Activated CD8-positive, alpha-beta memory T cell treated with anti-CD3 and anti-CD28 coated beads, Interleukin-2, amount 50 U/mL, for 4 hours (primary cell): ENCODE measurements around the gene RBM20.
A peak's percentile ranks its signal among the peaks of the same experiment; 100 is the strongest.
"Not testable (repeated sequence)": the region's sequence is repeated elsewhere in the genome, so short reads cannot be mapped to it uniquely, and the experiment has no call there.

Experiments
- DNase-seq: peaks from one replicate; pipeline ENCODE4 v3.0.0-alpha.2; 2020

RBM20 gene

GRCh38 chr10:110861476-110861875, 217.3 kb downstream of the RBM20 start:
- DNase-seq, result no peak

GRCh38 chr10:110861930-110862649, 218.0 kb downstream of the RBM20 start:
- DNase-seq, result no peak

- no peak for DNase-seq
These were observed 218.8 kb downstream of the RBM20 start for GRCh38 chr10:110862961-110863360.

- no peak for DNase-seq
These were observed 219.2 kb downstream of the RBM20 start for GRCh38 chr10:110863361-110863760.

- DNase-seq, result no peak
These were observed 219.8 kb downstream of the RBM20 start for GRCh38 chr10:110863956-110864355.

- no peak for DNase-seq
These were observed 220.6 kb downstream of the RBM20 start for GRCh38 chr10:110864662-110865140.

GRCh38 chr10:110865186-110865808, 221.2 kb downstream of the RBM20 start:
- no peak for DNase-seq

- DNase-seq, result no peak
These were observed 221.8 kb downstream of the RBM20 start for GRCh38 chr10:110865809-110866482.

- not testable (repeated sequence) for DNase-seq
These were observed 223.1 kb downstream of the RBM20 start for GRCh38 chr10:110867011-110867806.

- no peak for DNase-seq
These were observed 223.8 kb downstream of the RBM20 start for GRCh38 chr10:110867807-110868465.

- no peak for DNase-seq
These were observed 224.8 kb downstream of the RBM20 start for GRCh38 chr10:110868981-110869380.

- DNase-seq, result no peak
These were observed 226.7 kb downstream of the RBM20 start for GRCh38 chr10:110870823-110871297.

- DNase-seq, result peak; percentile 92
These were observed 227.4 kb downstream of the RBM20 start, which contains the start of gene PDCD4 for GRCh38 chr10:110871298-110872084. Gene PDCD4, plus strand, starts transcription at chr10:110871928. Its CDS starts 4,100 bp downstream, at chr10:110876028.

- DNase-seq, result peak; percentile 78
These were observed 228.2 kb downstream of the RBM20 start for GRCh38 chr10:110872145-110872983.

GRCh38 chr10:110872984-110873923, 229.1 kb downstream of the RBM20 start:
- DNase-seq, result no peak

- DNase-seq, result no peak
These were observed 229.8 kb downstream of the RBM20 start for GRCh38 chr10:110873951-110874350.

- no peak for DNase-seq
These were observed 231.9 kb downstream of the RBM20 start for GRCh38 chr10:110876000-110876399.

GRCh38 chr10:110876788-110877187, 232.7 kb downstream of the RBM20 start:
- DNase-seq, result no peak

GRCh38 chr10:110880012-110880411, 235.9 kb downstream of the RBM20 start:
- no peak for DNase-seq
